Cerebellar nuclear complex (tissue), 1 donor: ENCODE measurements around the gene EIF2AK3.
"Not testable (repeated sequence)": the region's sequence is repeated elsewhere in the genome, so short reads cannot be mapped to it uniquely, and the experiment has no call there.

Experiments
- DNase-seq, 2 experiments: peaks; one replicate each; lab custom pipeline; 2025; lab: John Stamatoyannopoulos, UW

Gene EIF2AK3

DNA sequence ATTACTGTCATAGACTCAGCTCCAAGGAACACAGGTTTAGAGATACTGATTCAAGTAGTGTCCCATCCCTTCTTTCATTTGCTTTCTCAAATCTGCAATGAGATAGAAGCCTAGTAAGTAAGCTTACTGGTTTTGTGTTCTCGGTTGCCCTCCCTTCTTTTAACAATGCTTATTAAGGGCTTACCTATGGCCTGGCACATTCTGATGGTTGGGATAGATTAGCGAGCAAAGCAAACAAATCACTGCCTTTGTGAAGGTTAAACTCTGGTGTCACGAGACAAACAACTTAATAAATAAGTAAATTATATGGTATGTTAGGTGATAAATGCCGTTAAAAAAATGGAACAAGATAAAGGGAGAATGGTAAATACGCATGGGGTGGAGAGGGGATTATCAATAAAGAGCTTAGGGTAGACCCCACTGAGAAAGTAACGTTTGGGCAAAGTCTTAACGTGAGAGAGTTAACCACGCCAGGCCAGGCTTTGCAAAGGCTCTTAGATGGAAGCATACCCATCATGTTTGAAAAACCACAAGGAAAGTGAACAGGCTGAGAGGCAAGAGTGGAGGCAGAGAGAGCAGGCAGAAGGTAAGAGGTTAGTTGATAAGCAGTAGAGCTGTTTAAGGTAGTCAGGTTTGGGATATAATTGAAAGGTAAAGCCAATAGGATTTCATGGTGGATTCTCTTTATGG lies 31.0 kb downstream of the EIF2AK3 start:
- DNase-seq: no peak

DNA sequence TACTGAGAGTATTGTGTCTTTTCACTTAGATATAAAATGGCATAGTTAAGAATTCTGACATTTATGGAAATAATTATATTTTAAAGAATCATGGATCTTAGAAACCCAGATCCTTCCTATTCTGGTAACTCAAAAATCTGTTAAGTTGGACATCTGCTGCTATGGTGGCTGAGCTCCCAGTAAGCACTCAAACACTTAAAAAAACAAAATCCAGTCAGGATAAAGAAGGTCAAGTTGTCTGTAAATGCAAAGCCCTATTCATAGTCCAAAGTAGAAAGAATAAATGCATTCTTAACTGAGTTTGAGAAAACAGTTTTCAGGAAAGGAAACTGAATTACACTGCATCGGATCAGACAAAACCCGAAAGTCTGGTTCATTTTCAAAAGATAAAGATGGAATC lies 35.6 kb downstream of the EIF2AK3 start:
- DNase-seq: no peak

DNA sequence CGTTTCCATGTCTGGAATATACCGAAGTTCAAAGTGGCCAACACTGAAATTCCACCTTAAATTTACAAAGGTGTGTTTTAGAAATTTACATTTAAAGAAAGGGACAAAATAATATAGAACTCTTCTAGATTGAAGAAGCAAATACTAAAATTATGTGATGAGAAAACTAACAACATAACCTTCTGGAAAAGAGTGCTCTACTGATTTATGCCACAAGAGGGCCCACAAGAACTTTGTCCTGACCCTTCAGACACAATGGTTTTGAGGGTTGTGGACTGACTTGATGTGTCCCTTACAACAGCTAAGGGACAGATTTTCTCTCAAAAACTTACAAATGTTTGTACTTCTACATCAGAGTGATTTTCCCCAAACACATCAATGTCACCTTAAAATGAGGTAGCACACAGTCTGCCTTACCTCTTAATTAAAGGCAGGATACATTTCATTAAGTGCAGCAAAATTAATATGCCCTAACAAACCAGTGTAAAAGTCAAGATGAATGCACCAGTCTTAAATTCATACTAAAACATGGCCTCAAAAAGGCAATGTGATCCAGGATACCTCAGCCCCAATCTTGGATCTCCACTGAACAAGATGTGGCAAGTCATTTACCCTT lies 36.2 kb downstream of the EIF2AK3 start:
- DNase-seq: peak in 1 of 2 experiments; percentile 46

DNA sequence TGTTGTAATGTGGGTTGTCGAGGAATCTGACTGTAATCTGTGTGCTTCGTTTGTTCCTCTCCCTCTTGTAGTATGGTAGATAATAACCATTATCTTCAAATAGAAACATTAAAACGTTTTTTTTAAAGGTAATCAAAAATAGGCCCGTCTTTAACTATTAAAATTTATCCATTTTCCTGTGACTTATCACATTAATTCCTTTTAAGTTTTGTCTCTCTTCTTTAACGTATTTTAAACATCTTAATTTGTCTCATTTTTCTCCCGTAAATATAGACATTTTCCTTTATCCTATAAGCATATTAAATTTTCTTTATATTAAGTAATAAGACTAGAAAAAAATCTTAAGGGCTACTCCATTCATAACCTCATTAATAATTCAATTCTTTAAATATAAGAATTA lies 41.3 kb downstream of the EIF2AK3 start:
- DNase-seq: no peak

GRCh38 chr2:88582030-88582429 lies 45.2 kb downstream of the EIF2AK3 start:
- no peak for DNase-seq

- DNase-seq: no peak
Measured at GRCh38 chr2:88580088-88580487, 47.2 kb downstream of the EIF2AK3 start.

DNA sequence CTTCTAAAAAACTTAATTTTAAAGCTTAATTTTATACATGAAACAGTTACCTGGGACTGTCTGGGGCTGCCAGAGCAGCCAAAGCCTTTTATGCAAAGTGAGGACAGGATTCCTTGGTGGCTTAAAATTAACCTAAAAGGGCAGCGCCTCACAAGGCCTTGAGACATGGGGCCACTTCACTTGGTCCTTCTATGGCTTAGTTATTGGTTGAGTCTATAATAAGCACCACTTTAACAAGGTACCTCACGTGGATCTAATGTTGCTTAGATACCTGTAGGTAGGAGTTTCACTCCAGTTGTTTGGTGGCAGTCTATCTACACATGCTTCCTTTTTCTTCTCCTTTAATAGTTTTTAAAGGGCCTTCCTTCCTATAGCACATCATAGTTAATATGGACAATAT lies 51.6 kb downstream of the EIF2AK3 start:
- DNase-seq: no peak

DNA sequence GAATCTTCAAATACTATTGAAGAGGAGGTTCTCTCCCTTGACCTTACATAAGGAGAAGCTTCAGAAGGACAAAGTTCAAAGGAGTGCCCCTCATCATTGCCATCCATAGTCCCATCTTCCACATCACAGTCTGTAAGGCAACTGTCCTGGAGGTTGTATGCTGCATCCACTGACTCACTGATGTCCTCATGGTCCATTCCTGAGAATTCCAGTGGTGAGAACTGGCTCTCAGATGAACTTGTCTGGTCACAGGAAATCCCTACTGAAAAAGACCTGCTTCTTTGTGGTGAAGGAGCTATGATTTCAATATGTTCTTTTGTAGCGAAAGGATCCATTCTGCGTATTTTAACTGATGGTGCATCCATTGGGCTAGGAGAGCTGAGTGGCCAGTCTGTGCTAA lies 52.2 kb downstream of the EIF2AK3 start:
- no peak for DNase-seq

DNA sequence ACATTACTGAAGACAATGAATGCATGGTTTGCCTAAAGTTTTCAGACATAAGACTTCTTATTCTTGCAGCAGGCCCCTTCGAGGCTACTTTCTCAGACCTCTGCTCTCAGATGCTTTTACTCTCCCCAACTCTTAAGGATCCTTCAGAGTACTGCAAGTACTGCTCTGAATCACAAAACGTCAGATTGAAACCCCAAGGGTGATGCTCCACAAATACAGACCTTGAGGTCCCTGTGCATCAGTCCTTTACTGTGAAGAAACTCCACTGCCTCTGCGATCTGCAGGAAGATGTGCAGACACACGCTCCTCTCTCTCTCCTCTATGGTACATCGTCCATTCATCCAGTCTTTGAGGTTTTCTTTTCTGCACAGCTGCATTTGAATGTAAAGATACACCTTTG lies 52.8 kb downstream of the EIF2AK3 start:
- DNase-seq: no peak

DNA sequence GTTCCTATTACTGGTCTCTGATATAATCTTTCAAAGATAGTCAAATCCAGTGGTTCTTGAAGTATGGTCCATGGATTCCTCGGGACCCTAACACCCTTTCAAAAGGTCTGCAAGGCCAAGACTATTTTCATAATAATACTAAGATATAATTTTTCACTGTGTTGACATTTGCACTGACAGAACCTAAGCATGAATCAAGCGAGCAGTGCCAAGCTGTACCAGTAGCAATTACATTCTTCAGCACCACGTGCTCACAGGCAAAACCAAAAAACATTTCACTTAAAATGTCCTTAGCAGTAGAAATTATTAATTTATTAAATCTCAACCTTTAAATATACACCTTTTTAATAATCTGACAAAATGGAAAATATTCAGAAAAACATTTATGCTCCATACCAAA lies 59.1 kb downstream of the EIF2AK3 start:
- DNase-seq: no peak

GRCh38 chr2:88564402-88564801 lies 62.9 kb downstream of the EIF2AK3 start:
- DNase-seq: no peak

DNA sequence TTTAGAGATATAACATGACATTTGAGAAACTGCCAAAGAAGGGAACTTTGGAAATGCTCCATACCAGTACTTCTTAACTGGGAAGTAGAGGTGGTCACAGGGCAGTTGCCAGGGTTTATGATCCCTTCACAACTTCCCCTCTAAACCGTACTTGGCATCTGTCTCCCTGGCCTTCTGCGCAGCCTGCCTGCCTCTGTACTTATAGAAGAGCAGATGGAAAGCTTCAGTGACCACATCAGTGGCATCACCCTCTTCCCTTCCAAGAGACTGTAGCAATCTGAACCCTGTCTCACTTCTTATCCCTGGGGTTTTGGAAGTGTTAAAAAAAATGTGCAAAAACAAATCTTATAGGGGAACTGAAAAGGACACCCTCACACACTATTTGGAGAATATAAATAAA lies 64.1 kb downstream of the EIF2AK3 start:
- no peak for DNase-seq

DNA sequence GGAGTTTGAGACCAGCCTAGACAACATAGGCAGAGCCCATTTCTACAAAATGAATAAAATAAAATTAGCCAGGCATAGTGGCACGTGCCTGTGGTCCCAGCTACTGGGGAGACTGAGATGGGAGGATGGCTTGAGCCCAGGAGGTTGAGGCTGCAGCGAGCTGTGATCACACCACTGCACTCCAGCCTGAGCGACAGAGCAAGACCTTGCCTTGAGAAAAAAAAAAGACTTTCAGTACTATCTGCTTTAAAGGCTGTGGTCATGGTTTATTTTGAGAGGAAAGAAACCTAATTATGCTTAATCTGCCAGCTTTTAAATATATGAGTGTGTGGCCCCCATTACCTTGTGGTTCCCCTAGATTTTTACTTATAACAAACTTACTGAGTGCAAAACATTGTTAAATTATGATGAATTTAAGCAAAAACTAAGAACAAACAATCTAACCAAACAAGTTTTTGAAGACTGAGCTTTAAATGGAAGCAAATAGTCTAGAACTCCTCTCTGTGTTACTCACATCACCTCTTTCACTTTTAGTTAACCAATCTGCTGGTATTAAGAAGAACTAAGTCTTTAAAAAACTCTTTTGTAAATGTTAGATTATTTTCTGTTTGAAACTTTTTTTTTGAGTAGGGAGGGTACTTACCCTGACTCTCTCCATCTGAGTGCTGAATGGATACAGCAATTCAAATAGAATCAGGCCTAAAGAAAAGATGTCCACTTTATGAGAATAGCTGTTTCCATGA lies 65.4 kb downstream of the EIF2AK3 start:
- no peak for DNase-seq

- no peak for DNase-seq
Measured at GRCh38 chr2:88560619-88561307, 66.5 kb downstream of the EIF2AK3 start.

- no peak for DNase-seq
Measured at GRCh38 chr2:88557290-88557689, 70.0 kb downstream of the EIF2AK3 start.

DNA sequence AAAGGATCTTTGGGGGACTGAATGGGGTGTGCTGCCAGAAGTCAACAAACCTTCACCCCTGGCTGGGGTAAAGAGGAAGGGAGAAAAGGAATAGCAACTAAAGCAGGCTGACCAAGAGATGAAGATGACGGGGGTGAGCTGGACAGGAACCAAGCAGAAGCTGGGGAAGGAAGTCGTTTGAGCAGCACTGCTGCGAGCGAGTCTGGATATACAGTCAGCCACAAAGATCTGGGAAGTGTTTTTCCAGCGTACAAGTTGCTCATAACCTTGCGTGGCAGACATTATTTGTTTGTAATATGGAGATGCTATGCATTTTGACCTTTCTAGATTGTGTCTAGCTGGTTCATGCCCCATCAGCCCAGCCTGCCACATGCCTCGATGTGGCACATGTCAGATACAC lies 71.2 kb downstream of the EIF2AK3 start:
- DNase-seq: no peak

- no peak for DNase-seq
Measured at GRCh38 chr2:88554189-88554588, 73.1 kb downstream of the EIF2AK3 start.

- no peak for DNase-seq
Measured at GRCh38 chr2:88549616-88550292, 77.5 kb downstream of the EIF2AK3 start.

DNA sequence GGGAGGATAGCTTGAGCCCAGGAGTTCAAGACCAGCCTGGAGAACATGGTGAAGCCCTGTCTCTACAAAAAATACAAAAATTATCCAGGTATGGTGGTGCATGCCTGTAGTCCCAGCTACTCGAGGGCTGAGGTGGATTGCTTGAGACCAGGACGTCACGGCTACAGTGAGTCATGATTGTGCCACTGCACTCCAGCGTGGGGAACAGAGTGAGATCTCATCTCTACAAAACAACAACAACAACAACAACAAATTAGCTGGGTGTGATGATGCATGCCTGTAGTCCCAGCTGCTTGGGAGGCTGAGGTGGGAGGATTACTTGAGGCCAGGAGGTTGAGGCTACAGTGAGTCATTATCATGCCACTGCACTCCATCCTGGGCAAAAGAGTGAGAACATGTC lies 81.0 kb downstream of the EIF2AK3 start:
- not testable (repeated sequence) for DNase-seq

GRCh38 chr2:88545118-88545517 lies 82.1 kb downstream of the EIF2AK3 start:
- no peak for DNase-seq

- DNase-seq: no peak
Measured at GRCh38 chr2:88543541-88544057, 83.7 kb downstream of the EIF2AK3 start.

DNA sequence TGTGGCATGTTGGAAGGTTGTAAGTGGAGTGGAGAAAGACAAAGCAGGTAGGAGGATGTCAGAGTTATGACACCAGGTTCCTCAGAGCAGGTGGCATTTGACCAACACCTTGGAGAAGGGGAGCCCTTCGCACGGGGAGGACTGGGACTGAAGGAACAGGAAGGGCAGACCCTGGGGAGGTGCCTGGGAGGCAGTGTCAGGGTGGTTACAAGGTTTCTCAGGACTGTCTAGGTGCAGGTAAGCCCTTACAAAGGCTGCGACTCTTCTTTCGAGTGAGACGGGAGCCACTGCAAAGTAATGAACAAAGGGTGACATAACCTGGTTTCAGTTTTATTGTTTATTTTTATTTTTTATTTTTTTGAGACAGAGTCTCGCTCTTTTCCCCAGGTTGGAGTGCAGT lies 84.6 kb downstream of the EIF2AK3 start:
- DNase-seq: no peak
